Lung microvascular endothelial cell (primary cell): ENCODE measurements around the gene PWWP2A. TPM values are rescaled to one million over a fixed set of nuclear protein-coding genes. Genes with fewer than 3 reads are reported as not detected.

Experiments
- DNase-seq, 2 donors: peaks; one replicate each; pipeline versions ENCODE4 v3.0.0 to v3.0.0-alpha.2; 2010; ENCODE audit warnings: low read depth in 2 of 2
- total RNA-seq: library from RNA; depleted of rRNA; stranded (reverse); fragments of >200 nt; gene quantifications from 2 replicates; pipeline ENCODE4 v1.2.1, GENCODE V29; 2014

Gene PWWP2A
- total RNA-seq, 1 donor from 2014 or later: 13.7 TPM

- peak in 1 of 2 donors; percentile 27 for DNase-seq
Measured at GRCh38 chr5:160133071-160133917, 14.0 kb upstream of the PWWP2A start.

GRCh38 chr5:160129841-160130240, 10.6 kb upstream of the PWWP2A start:
- no peak for DNase-seq

GRCh38 chr5:160128632-160129031, 9.4 kb upstream of the PWWP2A start:
- no peak for DNase-seq

- DNase-seq: no peak
Measured at GRCh38 chr5:160119905-160120266, 636 bp upstream of the PWWP2A start.

GRCh38 chr5:160118349-160119141, 705 bp downstream of the PWWP2A start:
- peak in 1 of 2 donors; percentile 39 for DNase-seq

GRCh38 chr5:160116991-160117390, 2.3 kb downstream of the PWWP2A start:
- no peak for DNase-seq

GRCh38 chr5:160108124-160108523, 11.1 kb downstream of the PWWP2A start:
- DNase-seq: no peak

GRCh38 chr5:160105686-160106360, 13.4 kb downstream of the PWWP2A start:
- peak; percentile 15 to 31 for DNase-seq

GRCh38 chr5:160097991-160098390, 21.3 kb downstream of the PWWP2A start:
- DNase-seq: no peak

- no peak for DNase-seq
Measured at GRCh38 chr5:160096178-160096577, 23.1 kb downstream of the PWWP2A start.

GRCh38 chr5:160092960-160093707, 26.1 kb downstream of the PWWP2A start:
- no peak for DNase-seq

- no peak for DNase-seq
Measured at GRCh38 chr5:160092514-160092913, 26.7 kb downstream of the PWWP2A start.

GRCh38 chr5:160090059-160090458, 29.2 kb downstream of the PWWP2A start:
- no peak for DNase-seq

- peak in 1 of 2 donors; percentile 32 for DNase-seq
Measured at GRCh38 chr5:160089531-160089930, 29.7 kb downstream of the PWWP2A start.

GRCh38 chr5:160088805-160089204, 30.4 kb downstream of the PWWP2A start:
- no peak for DNase-seq

- no peak for DNase-seq
Measured at GRCh38 chr5:160087199-160087598, 32.1 kb downstream of the PWWP2A start.

- DNase-seq: no peak
Measured at GRCh38 chr5:160084144-160084543, 35.1 kb downstream of the PWWP2A start.

- peak; percentile 44 to 58 for DNase-seq
Measured at GRCh38 chr5:160083501-160083900, 35.7 kb downstream of the PWWP2A start.

GRCh38 chr5:160082614-160083500, 36.4 kb downstream of the PWWP2A start:
- DNase-seq: peak; percentile 74 to 82

- DNase-seq: no peak
Measured at GRCh38 chr5:160081495-160081894, 37.8 kb downstream of the PWWP2A start.
